HepG2 (cell line): Measurements from ENCODE around the gene SURF2. TPM values are rescaled to one million over a fixed set of nuclear protein-coding genes. Genes with fewer than 3 reads are reported as not detected.

Experiments
- ATAC-seq: fragments of 200-7000 bp; cut with Tn5 transposase; 3 replicates; pipeline ENCODE4 v1.9.1; 2020; ENCODE audit warnings: mild to moderate bottlenecking, moderate library complexity
- BruUV-seq: library from RNA; stranded (reverse); fragments of 400-500 nt; replicated peaks from 2 replicates; lab custom pipeline; 2021; lab: Mats Ljungman, UMichigan
- CTCF ChIA-PET: fragments of 300-600 bp; formaldehyde crosslinking; extraction: SDS; loops from one replicate; lab custom pipeline; 2021; ENCODE audit warnings: low total read pairs, inconsistent platforms, low intra/inter-chr PET ratio; lab: Yijun Ruan, JAX
- POLR2A ChIA-PET: fragments of 350-600 bp; sonication (Branson Sonifier 250); formaldehyde crosslinking; loops from one replicate; lab custom pipeline; 2020; ENCODE audit warnings: antibody characterized with exemption, inconsistent platforms; lab: Yijun Ruan, JAX
- DNase-seq: peaks from one replicate; pipeline ENCODE4 v3.0.0-alpha.2; 2015; ENCODE audit warnings: low spot score
- FAIRE-seq: peaks from 3 replicates; lab custom pipeline; 2011; peaks lifted over from hg19 to GRCh38; lab: Jason Lieb, UNC
- H2AFZ ChIP-seq: one replicate; pipeline ENCODE4 v1.6.1; 2011; ENCODE audit warnings: low read length, inconsistent platforms
- H3K27ac ChIP-seq: fragments of 300-600 bp; 3 replicates; pipeline ENCODE4 v1.8.0; 2011; ENCODE audit warnings: mixed run types, mild to moderate bottlenecking, mixed read lengths, low read length, inconsistent platforms; ENCODE audit not compliant: insufficient read depth; ENCODE audit errors: extremely low read length
- H3K27me3 ChIP-seq, 2 experiments: fragments of 200-600 bp in 1 of 2; 2 replicates in 1 of 2; 3 replicates in 1 of 2; pipeline versions ENCODE4 v1.6.0 to v1.8.0; 2011; ENCODE audit warnings: low read length in 2 of 2, mild to moderate bottlenecking in 2 of 2, moderate library complexity in 2 of 2, inconsistent platforms in 1 of 2; ENCODE audit not compliant: insufficient read depth in 2 of 2, control insufficient read depth in 1 of 2
- H3K36me3 ChIP-seq, 2 experiments: fragments of 200-600 bp in 1 of 2; replicated peaks in 1 of 2; 2 replicates in 1 of 2; 3 replicates in 1 of 2; pipeline versions ENCODE4 v1.5.1 to v1.8.0; 2011; ENCODE audit warnings: low read length in 2 of 2, inconsistent platforms in 1 of 2; ENCODE audit not compliant: insufficient read depth in 2 of 2, control insufficient read depth in 1 of 2
- H3K4me1 ChIP-seq: 2 replicates; pipeline ENCODE4 v1.5.1; 2012; ENCODE audit warnings: low read length, inconsistent platforms; ENCODE audit not compliant: insufficient read depth
- H3K4me2 ChIP-seq: 2 replicates; pipeline ENCODE4 v1.6.0; 2011; ENCODE audit warnings: low read depth, low read length, inconsistent platforms
- H3K4me3 ChIP-seq, 3 experiments: fragments of 200-600 bp in 1 of 3; sonication (generic), shearing (Covaris generic) in 1 of 3; replicated peaks in 1 of 3; 2 replicates each; pipeline ENCODE4 v1.5.1; 2011 to 2016; ENCODE audit warnings: low read length in 3 of 3, inconsistent platforms in 2 of 3, low read depth in 2 of 3, mild to moderate bottlenecking in 2 of 3, control low read depth in 1 of 3, mixed read lengths in 1 of 3; ENCODE audit not compliant: insufficient read depth in 1 of 3
- H3K79me2 ChIP-seq: one replicate; pipeline ENCODE4 v1.6.1; 2011; ENCODE audit warnings: low read length, inconsistent platforms; ENCODE audit not compliant: insufficient read depth
- H3K9ac ChIP-seq: 2 replicates; pipeline ENCODE4 v1.6.0; 2011; ENCODE audit warnings: mild to moderate bottlenecking, low read depth, low read length, inconsistent platforms; ENCODE audit not compliant: insufficient read depth
- H3K9me3 ChIP-seq: 2 replicates; pipeline ENCODE4 v1.5.1; 2012; ENCODE audit warnings: mild to moderate bottlenecking, low read length
- H4K20me1 ChIP-seq: 2 replicates; pipeline ENCODE4 v1.6.0; 2011; ENCODE audit warnings: inconsistent platforms, mild to moderate bottlenecking, low read length, moderate library complexity; ENCODE audit not compliant: insufficient read depth
- AKAP8 ChIP-seq: sonication (generic); formaldehyde crosslinking; IDR thresholded peaks from 2 replicates; pipeline ENCODE4 v1.5.1; 2020; ENCODE audit warnings: mild to moderate bottlenecking, missing genetic modification reagents
- DPF2 ChIP-seq: sonication (generic); formaldehyde crosslinking; IDR thresholded peaks from 2 replicates; pipeline ENCODE4 v1.4.0; 2020; ENCODE audit warnings: mild to moderate bottlenecking, low read depth, missing genetic modification reagents, borderline replicate concordance
- FLYWCH1 ChIP-seq: sonication (generic); formaldehyde crosslinking; IDR thresholded peaks from 2 replicates; pipeline ENCODE4 v1.8.1; 2023; ENCODE audit warnings: mild to moderate bottlenecking, missing genetic modification reagents
- FOXC1 ChIP-seq: sonication (generic); formaldehyde crosslinking; IDR thresholded peaks from 2 replicates; pipeline ENCODE4 v1.8.0; 2022; ENCODE audit warnings: mild to moderate bottlenecking, missing genetic modification reagents, borderline replicate concordance
- GTF2F1 ChIP-seq: fragments of 150-350 bp; IDR thresholded peaks from 2 replicates; pipeline ENCODE4 v1.6.1; 2014; ENCODE audit warnings: low read length
- HOXA5 ChIP-seq: sonication (generic); formaldehyde crosslinking; IDR thresholded peaks from 2 replicates; pipeline ENCODE4 v1.4.0; 2020; ENCODE audit warnings: missing genetic modification reagents
- NFE2L1 ChIP-seq: sonication (generic); formaldehyde crosslinking; IDR thresholded peaks from 2 replicates; pipeline ENCODE4 v1.4.0; 2020; ENCODE audit warnings: missing genetic modification reagents, mild to moderate bottlenecking, borderline replicate concordance
- NPAS2 ChIP-seq: sonication (generic); formaldehyde crosslinking; IDR thresholded peaks from 2 replicates; pipeline ENCODE4 v1.8.0; 2022; ENCODE audit warnings: mild to moderate bottlenecking, missing genetic modification reagents, borderline replicate concordance
- NR2F6 ChIP-seq, 2 experiments: IDR thresholded peaks; 2 replicates each; pipeline ENCODE4 v1.6.1; 2016; ENCODE audit warnings: antibody characterized with exemption in 1 of 2, mild to moderate bottlenecking in 1 of 2
- ZNF10 ChIP-seq: sonication (generic); formaldehyde crosslinking; IDR thresholded peaks from 2 replicates; pipeline ENCODE4 v1.4.0; 2020; ENCODE audit warnings: mild to moderate bottlenecking, low read depth, missing genetic modification reagents, borderline replicate concordance
- ZNF180 ChIP-seq: sonication (generic); formaldehyde crosslinking; IDR thresholded peaks from 2 replicates; pipeline ENCODE4 v1.4.0; 2020; ENCODE audit warnings: low read depth, missing genetic modification reagents, borderline replicate concordance
- ZNF224 ChIP-seq: sonication (generic); formaldehyde crosslinking; IDR thresholded peaks from 2 replicates; pipeline ENCODE4 v1.5.0; 2020; ENCODE audit warnings: mild to moderate bottlenecking, missing genetic modification reagents
- ZNF292 ChIP-seq: sonication (generic); formaldehyde crosslinking; IDR thresholded peaks from 2 replicates; pipeline ENCODE4 v1.8.1; 2022; ENCODE audit warnings: mild to moderate bottlenecking, low read depth, missing genetic modification reagents, borderline replicate concordance
- ZNF383 ChIP-seq: sonication (generic); formaldehyde crosslinking; IDR thresholded peaks from 2 replicates; pipeline ENCODE4 v1.4.0; 2020; ENCODE audit warnings: missing genetic modification reagents, mild to moderate bottlenecking, borderline replicate concordance
- ZNF501 ChIP-seq: sonication (generic); formaldehyde crosslinking; IDR thresholded peaks from 2 replicates; pipeline ENCODE4 v1.5.1; 2020; ENCODE audit warnings: mild to moderate bottlenecking, moderate library complexity, missing genetic modification reagents
- ZNF562 ChIP-seq: sonication (generic); formaldehyde crosslinking; IDR thresholded peaks from 2 replicates; pipeline ENCODE4 v1.8.0; 2022; ENCODE audit warnings: missing genetic modification reagents, borderline replicate concordance
- ZNF652 ChIP-seq: IDR thresholded peaks from 2 replicates; pipeline ENCODE4 v1.6.1; 2016; ENCODE audit warnings: low read depth, borderline replicate concordance
- ZNF83 ChIP-seq: sonication (generic); formaldehyde crosslinking; IDR thresholded peaks from 2 replicates; pipeline ENCODE4 v1.4.0; 2020; ENCODE audit warnings: missing genetic modification reagents, mild to moderate bottlenecking, borderline replicate concordance
- WGBS: methylation state at CpG from one replicate; pipeline ENCODE4 v1.1.6; 2017; ENCODE audit warnings: low lambda C conversion rate; 5-methylcytosine and 5-hydroxymethylcytosine counted together
- in situ Hi-C: cut with HindIII; loops from 2 replicates; pipeline ENCODE4 v1.10.0; 2017; ENCODE audit warnings: low pct_unique_long_range_greater_than_20kb; ENCODE audit not compliant: extremely low pct_ligation_motif_present
- intact Hi-C: fragments of 100-400 bp; cut with micrococcal nuclease; formaldehyde crosslinking; loops from one replicate; pipeline ENCODE4 v1.10.0; 2022; ENCODE audit not compliant: unreplicated experiment
- polyA plus RNA-seq, 8 experiments: library from polyadenylated mRNA; depleted of rRNA in 3 of 8; stranded (reverse) in 7 of 8; unstranded in 1 of 8; fragments of >200 nt; fragmentation: Illumina TruSeq in 4 of 8; extraction: Trizol in 4 of 8; gene quantifications; 2 replicates each; pipeline versions ENCODE4 v1.2.1 to v1.2.3, GENCODE V29; 2011 to 2016; ENCODE audit warnings: low read depth in 4 of 8, missing spikeins in 1 of 8, mixed read lengths in 1 of 8; ENCODE audit not compliant: insufficient read depth in 1 of 8
- total RNA-seq, 5 experiments: library from RNA; depleted of rRNA; stranded (reverse); fragments of >200 nt; fragmentation: Illumina TruSeq; extraction: Trizol; gene quantifications; 2 replicates each; pipeline ENCODE4 v1.2.3, GENCODE V29; 2016; ENCODE audit warnings: low read depth in 1 of 5
- TF ChIP-seq, protein P1 (sequence below): sonication (generic); formaldehyde crosslinking; IDR thresholded peaks from 2 replicates; pipeline ENCODE4 v1.4.0; 2020; ENCODE audit warnings: missing genetic modification reagents
- TF ChIP-seq, protein P2 (sequence below): sonication (generic); formaldehyde crosslinking; IDR thresholded peaks from 2 replicates; pipeline ENCODE4 v1.8.0; 2022; ENCODE audit warnings: mild to moderate bottlenecking, missing genetic modification reagents, borderline replicate concordance
- TF ChIP-seq, protein P3 (sequence below): sonication (generic); formaldehyde crosslinking; IDR thresholded peaks from 2 replicates; pipeline ENCODE4 v1.4.0; 2020; ENCODE audit warnings: missing genetic modification reagents, low read depth, mild to moderate bottlenecking, borderline replicate concordance

The SURF2 gene
- total and polyA plus RNA-seq, 2 of the 13 experiments (the other 11 are each of a cell fraction or from before 2014, with no cell fraction given) = 6.3 to 13.6 TPM

DNA sequence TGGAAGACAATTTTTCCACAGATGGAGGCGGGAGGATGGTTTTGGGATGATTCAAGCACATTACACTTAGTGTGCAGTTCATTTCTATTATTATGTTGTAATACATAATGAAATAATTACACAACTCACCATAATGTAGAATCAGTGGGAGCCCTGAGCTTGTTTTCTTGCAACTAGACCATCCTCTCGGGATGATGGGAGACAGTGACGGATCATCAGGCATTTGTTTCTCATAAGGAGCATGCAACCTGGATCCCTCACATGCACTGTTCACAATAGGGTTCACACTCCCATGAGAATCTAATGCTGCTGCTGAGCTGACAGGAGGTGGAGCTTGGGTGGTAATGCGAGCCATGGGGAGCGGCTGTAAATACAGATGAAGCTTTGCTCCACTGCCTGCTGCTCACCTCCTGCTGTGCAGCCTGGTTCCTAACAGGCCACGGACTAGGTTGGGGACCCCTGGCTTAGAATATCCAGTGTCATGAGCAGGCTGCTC lies 21.4 kb downstream of the SURF2 start:
- H3K4me3 ChIP-seq = no peak overlapping the region; a peak in 1 of 6 replicates
- intact Hi-C loops (no loop called here), in situ Hi-C loops (no loop called here)
- no peak overlapping the region for H3K9ac ChIP-seq
- H3K9me3 ChIP-seq = peaks cover 3% of the 10 kb centered on the region; the same call in 1 of the 2 replicates
- ATAC-seq = peak; percentile 38
- 42% methylated on average over 3 of the region's 6 CpGs for WGBS
- FAIRE-seq = peak; percentile 81
- H3K79me2 ChIP-seq = peaks cover 27% of the 10 kb centered on the region
- H3K36me3 ChIP-seq = peaks cover 0 to 7% of the 10 kb centered on the region in 2 experiments; a peak in 2 of 5 replicates
- peaks cover 53% of the 10 kb centered on the region for H3K4me1 ChIP-seq
- ChIA-PET POLR2A (interaction anchor here (1.2 to 3.3 kb wide), 4 partner anchors 9 to 82 kb away, joined by 4 to 16 read pairs (median 6); partner anchors contain the start of genes CACFD1, MED22 and RPL7A), CTCF (no interaction called here)
- no peaks in the 10 kb centered on the region for H3K27me3 ChIP-seq
- peaks cover 24% of the 10 kb centered on the region for H4K20me1 ChIP-seq
- H2AFZ ChIP-seq = no peak overlapping the region
- H3K4me2 ChIP-seq = peak overlapping the region; percentile 58
- H3K27ac ChIP-seq = no peak overlapping the region
- DNase-seq = peak; percentile 62
- BruUV-seq = no TSS peak
- no peak for TF ChIP-seq HOXA5 (CRISPR knock-in tag)
- TF ChIP-seq FOXC1 = no peak
- no peak for TF ChIP-seq ZNF652 (CRISPR knock-in tag)
- no peak for TF ChIP-seq ZNF562 (CRISPR knock-in tag)
- TF ChIP-seq, protein P1, sequence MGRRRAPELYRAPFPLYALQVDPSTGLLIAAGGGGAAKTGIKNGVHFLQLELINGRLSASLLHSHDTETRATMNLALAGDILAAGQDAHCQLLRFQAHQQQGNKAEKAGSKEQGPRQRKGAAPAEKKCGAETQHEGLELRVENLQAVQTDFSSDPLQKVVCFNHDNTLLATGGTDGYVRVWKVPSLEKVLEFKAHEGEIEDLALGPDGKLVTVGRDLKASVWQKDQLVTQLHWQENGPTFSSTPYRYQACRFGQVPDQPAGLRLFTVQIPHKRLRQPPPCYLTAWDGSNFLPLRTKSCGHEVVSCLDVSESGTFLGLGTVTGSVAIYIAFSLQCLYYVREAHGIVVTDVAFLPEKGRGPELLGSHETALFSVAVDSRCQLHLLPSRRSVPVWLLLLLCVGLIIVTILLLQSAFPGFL (CRISPR knock-in tag) = no peak
- no peak for TF ChIP-seq NR2F6 (IDR thresholded peaks at IDR 0.05)
- TF ChIP-seq NR2F6 (CRISPR knock-in tag; IDR thresholded peaks at IDR 0.05) = no peak
- TF ChIP-seq ZNF383 = no peak
- no peak for TF ChIP-seq NFE2L1 (CRISPR knock-in tag)
- TF ChIP-seq GTF2F1 = no peak
- TF ChIP-seq DPF2 (CRISPR knock-in tag) = no peak
- TF ChIP-seq AKAP8 (CRISPR knock-in tag) = no peak
- no peak for TF ChIP-seq ZNF180 (CRISPR knock-in tag)
- peak; percentile 79; the same call in 1 of the 2 replicates for TF ChIP-seq ZNF292
- TF ChIP-seq FLYWCH1 (CRISPR knock-in tag) = no peak
- TF ChIP-seq ZNF83 = no peak
- TF ChIP-seq, protein P2, sequence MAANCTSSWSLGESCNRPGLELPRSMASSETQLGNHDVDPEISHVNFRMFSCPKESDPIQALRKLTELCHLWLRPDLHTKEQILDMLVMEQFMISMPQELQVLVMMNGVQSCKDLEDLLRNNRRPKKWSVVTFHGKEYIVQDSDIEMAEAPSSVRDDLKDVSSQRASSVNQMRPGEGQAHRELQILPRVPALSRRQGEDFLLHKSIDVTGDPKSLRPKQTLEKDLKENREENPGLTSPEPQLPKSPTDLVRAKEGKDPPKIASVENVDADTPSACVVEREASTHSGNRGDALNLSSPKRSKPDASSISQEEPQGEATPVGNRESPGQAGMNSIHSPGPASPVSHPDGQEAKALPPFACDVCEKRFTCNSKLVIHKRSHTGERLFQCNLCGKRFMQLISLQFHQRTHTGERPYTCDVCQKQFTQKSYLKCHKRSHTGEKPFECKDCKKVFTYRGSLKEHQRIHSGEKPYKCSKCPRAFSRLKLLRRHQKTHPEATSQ (CRISPR knock-in tag) = no peak
- TF ChIP-seq, protein P3, sequence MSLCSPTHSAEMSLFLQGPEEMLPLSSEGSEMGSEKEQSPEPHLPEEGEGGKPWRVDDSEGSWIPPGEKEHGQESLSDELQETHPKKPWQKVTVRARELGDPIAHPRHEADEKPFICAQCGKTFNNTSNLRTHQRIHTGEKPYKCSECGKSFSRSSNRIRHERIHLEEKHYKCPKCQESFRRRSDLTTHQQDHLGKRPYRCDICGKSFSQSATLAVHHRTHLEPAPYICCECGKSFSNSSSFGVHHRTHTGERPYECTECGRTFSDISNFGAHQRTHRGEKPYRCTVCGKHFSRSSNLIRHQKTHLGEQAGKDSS = no peak
- no peak for TF ChIP-seq ZNF10 (CRISPR knock-in tag)
- TF ChIP-seq ZNF224 (CRISPR knock-in tag) = no peak
- no peak for TF ChIP-seq NPAS2
- 0 out of 2 replicates have a peak, but pooled peaks have one; percentile 24 for TF ChIP-seq ZNF501 (CRISPR knock-in tag)
